Upper lobe of left lung (tissue), 6 donors: ENCODE data around the gene SLC25A17. TPM values are rescaled to one million over a fixed set of nuclear protein-coding genes. Genes with fewer than 3 reads are reported as not detected.

Experiments used
- ATAC-seq, 2 donors: fragments of 200-7000 bp; cut with Tn5 transposase; one replicate each; pipeline ENCODE4 v1.9.1; 2022; ENCODE audit warnings: mild to moderate bottlenecking in 2 of 2, moderate library complexity in 2 of 2; ENCODE audit not compliant: low FRiP score in 2 of 2
- DNase-seq, 2 donors: peaks; one replicate each; pipeline ENCODE4 v3.0.0-alpha.2; 2019 to 2020
- H3K27ac ChIP-seq, 4 donors: fragments of 200-600 bp; sonication (generic); one replicate each; pipeline ENCODE4 v1.5.1; 2016 to 2019
- H3K27me3 ChIP-seq, 4 donors: fragments of 200-600 bp; sonication (generic); one replicate each; pipeline ENCODE4 v1.5.1; 2017 to 2019
- H3K36me3 ChIP-seq, 4 donors: fragments of 200-600 bp; sonication (generic); one replicate each; pipeline ENCODE4 v1.5.1; 2016 to 2019
- H3K4me1 ChIP-seq, 4 donors: fragments of 200-600 bp; sonication (generic); one replicate each; pipeline ENCODE4 v1.5.1; 2018 to 2019
- H3K4me3 ChIP-seq, 4 donors: fragments of 200-600 bp; sonication (generic); one replicate each; pipeline ENCODE4 v1.5.1; 2017 to 2019; ENCODE audit warnings: mild to moderate bottlenecking in 2 of 4, moderate library complexity in 1 of 4
- H3K9me3 ChIP-seq, 4 donors: fragments of 200-600 bp; sonication (generic); one replicate each; pipeline ENCODE4 v1.5.1; 2018 to 2019
- EP300 ChIP-seq, 4 donors: sonication (generic); formaldehyde crosslinking; IDR thresholded peaks; one replicate each; pipeline ENCODE4 v1.5.1; 2017; ENCODE audit warnings: antibody characterized with exemption in 4 of 4, control low read depth in 2 of 4
- POLR2A ChIP-seq, 4 donors: fragments of 450-650 bp; IDR thresholded peaks; one replicate each; pipeline ENCODE4 v1.5.1; 2016 to 2017; ENCODE audit warnings: antibody characterized with exemption in 4 of 4, mild to moderate bottlenecking in 2 of 4
- POLR2AphosphoS5 ChIP-seq, 2 donors: sonication (generic); formaldehyde crosslinking; IDR thresholded peaks; one replicate each; pipeline ENCODE4 v1.5.1; 2017; ENCODE audit warnings: antibody characterized with exemption in 2 of 2
- WGBS, 2 donors: methylation state at CpG; one replicate each; pipeline ENCODE4 v1.1.5; 2017 to 2018; 5-methylcytosine and 5-hydroxymethylcytosine counted together
- total RNA-seq, 6 donors: library from RNA; depleted of rRNA in 4 of 6; stranded (reverse); fragments of >200 nt in 4 of 6; gene quantifications; one replicate each; pipeline versions ENCODE4 v1.1.0 to v1.2.1, GENCODE V29; 2016 to 2021
- TF ChIP-seq, protein P1 (sequence below), 6 experiments: fragments of 450-650 bp in 4 of 6; fragments of 200-600 bp in 2 of 6; sonication (generic) in 2 of 6; IDR thresholded peaks; one replicate each; pipeline ENCODE4 v1.5.1; 2016 to 2019; ENCODE audit warnings: antibody characterized with exemption in 6 of 6
- donor health status: DM: no; HTN: no; CAD: no; lungs with moderate emphysema.
- donor health status: DM: no; HTN: yes; CAD: no; lungs with severe emphysema.

The SLC25A17 gene
- total RNA-seq, 6 donors from 2014 or later = 7.3 to 21.0 (median 14.3) TPM

- Histone ChIP-seq H3K4me1 (no peaks in the 10 kb centered on the region), H3K27ac (no peak overlapping the region), H3K9me3 (no peaks in the 10 kb centered on the region), H3K4me3 (no peak overlapping the region), H3K36me3 (no peaks in the 10 kb centered on the region), H3K27me3 (no peaks in the 10 kb centered on the region)
- no peak for DNase-seq
- no peak for ATAC-seq
- no peak for TF ChIP-seq POLR2A (IDR thresholded peaks at IDR 0.05)
- no peak for TF ChIP-seq POLR2AphosphoS5 (IDR thresholded peaks at IDR 0.05)
- TF ChIP-seq, protein P1, sequence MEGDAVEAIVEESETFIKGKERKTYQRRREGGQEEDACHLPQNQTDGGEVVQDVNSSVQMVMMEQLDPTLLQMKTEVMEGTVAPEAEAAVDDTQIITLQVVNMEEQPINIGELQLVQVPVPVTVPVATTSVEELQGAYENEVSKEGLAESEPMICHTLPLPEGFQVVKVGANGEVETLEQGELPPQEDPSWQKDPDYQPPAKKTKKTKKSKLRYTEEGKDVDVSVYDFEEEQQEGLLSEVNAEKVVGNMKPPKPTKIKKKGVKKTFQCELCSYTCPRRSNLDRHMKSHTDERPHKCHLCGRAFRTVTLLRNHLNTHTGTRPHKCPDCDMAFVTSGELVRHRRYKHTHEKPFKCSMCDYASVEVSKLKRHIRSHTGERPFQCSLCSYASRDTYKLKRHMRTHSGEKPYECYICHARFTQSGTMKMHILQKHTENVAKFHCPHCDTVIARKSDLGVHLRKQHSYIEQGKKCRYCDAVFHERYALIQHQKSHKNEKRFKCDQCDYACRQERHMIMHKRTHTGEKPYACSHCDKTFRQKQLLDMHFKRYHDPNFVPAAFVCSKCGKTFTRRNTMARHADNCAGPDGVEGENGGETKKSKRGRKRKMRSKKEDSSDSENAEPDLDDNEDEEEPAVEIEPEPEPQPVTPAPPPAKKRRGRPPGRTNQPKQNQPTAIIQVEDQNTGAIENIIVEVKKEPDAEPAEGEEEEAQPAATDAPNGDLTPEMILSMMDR (IDR thresholded peaks at IDR 0.05) = no peak
- TF ChIP-seq EP300 (IDR thresholded peaks at IDR 0.05) = no peak
- 60 to 86% methylated on average over 5 to 9 of the region's 12 CpGs for WGBS, 2 donors
Measured at GRCh38 chr22:40746428-40747220, 72.5 kb downstream of the SLC25A17 start.

DNA sequence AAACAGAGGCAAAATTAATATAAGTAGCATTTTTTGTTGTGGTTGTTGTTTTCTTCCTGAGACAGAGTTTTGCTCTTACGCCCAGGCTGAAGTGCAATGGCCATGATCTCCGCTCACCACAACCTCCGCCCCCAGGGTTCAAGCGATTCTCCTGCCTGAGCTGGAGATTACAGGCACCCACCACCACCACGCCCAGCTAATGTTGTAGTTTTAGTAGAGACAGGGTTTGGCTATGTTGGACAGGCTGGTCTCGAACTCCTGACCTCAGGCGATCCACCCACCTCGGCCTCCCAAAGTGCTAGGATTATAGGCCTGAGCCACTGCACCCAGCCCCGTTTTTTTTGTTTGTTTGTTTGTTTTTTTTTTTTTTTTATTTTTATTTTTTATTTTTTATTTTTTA lies 75.4 kb downstream of the SLC25A17 start:
- no peaks in the 10 kb centered on the region for H3K4me1 ChIP-seq
- no peaks in the 10 kb centered on the region for H3K9me3 ChIP-seq
- H3K27me3 ChIP-seq = no peaks in the 10 kb centered on the region
- ATAC-seq (no peak), DNase-seq (no peak)
- H3K27ac ChIP-seq = no peak overlapping the region
- H3K36me3 ChIP-seq = no peaks in the 10 kb centered on the region
- H3K4me3 ChIP-seq = no peak overlapping the region
- 84 to 87% methylated on average over 9 of the region's 9 CpGs for WGBS, 2 donors
- TF ChIP-seq POLR2A (IDR thresholded peaks at IDR 0.05) = no peak
- TF ChIP-seq, protein P1 (IDR thresholded peaks at IDR 0.05) = no peak
- TF ChIP-seq POLR2AphosphoS5 (IDR thresholded peaks at IDR 0.05) = no peak
- no peak for TF ChIP-seq EP300 (IDR thresholded peaks at IDR 0.05)

DNA sequence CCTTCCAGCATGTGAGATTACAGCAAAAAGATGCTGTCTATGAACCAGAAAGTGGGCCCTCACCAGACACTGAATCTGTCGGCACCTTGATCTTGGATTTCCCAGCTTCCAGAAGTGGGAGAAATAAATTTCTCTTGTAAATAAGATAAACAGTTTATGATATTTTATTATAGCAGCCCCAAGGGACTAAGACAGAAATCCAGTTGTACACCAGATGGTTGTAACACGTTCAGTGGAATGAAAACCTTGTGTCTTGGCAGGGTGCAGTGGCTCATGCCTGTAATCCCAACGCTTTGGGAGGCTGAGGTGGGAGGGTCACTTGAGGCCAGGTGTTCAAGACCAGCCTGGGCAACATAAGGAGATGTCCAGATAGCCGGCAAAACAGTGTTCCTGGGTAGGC lies 78.0 kb downstream of the SLC25A17 start:
- H3K9me3 ChIP-seq = no peaks in the 10 kb centered on the region
- no peak for DNase-seq
- no peak for ATAC-seq
- no peaks in the 10 kb centered on the region for H3K36me3 ChIP-seq
- H3K4me3 ChIP-seq = no peak overlapping the region
- H3K27ac ChIP-seq = no peak overlapping the region
- no peaks in the 10 kb centered on the region for H3K27me3 ChIP-seq
- H3K4me1 ChIP-seq = no peaks in the 10 kb centered on the region
- WGBS, 2 donors = 81 to 82% methylated on average over 4 of the region's 4 CpGs
- TF ChIP-seq POLR2AphosphoS5 (IDR thresholded peaks at IDR 0.05) (no peak), POLR2A (IDR thresholded peaks at IDR 0.05) (no peak), EP300 (IDR thresholded peaks at IDR 0.05) (no peak)
- TF ChIP-seq, protein P1 (IDR thresholded peaks at IDR 0.05) = no peak

GRCh38 chr22:40739721-40740120 lies 79.4 kb downstream of the SLC25A17 start:
- no peak for ATAC-seq

More at GRCh38 chr22:40739721-40740120, 79.4 kb downstream of the SLC25A17 start:
- DNase-seq = no peak
- Histone ChIP-seq H3K27me3 (no peaks in the 10 kb centered on the region), H3K4me1 (no peaks in the 10 kb centered on the region), H3K27ac (no peak overlapping the region), H3K36me3 (no peaks in the 10 kb centered on the region), H3K9me3 (no peaks in the 10 kb centered on the region), H3K4me3 (no peak overlapping the region)
- no peak for TF ChIP-seq EP300 (IDR thresholded peaks at IDR 0.05)
- no peak for TF ChIP-seq POLR2A (IDR thresholded peaks at IDR 0.05)
- TF ChIP-seq POLR2AphosphoS5 (IDR thresholded peaks at IDR 0.05) = no peak
- TF ChIP-seq, protein P1 (IDR thresholded peaks at IDR 0.05) = no peak
- 61 to 72% methylated on average over 3 of the region's 3 CpGs for WGBS, 2 donors
